ENCODE data around the gene VDAC1. TPM values are rescaled to one million over a fixed set of nuclear protein-coding genes. Genes with fewer than 3 reads are reported as not detected.

Gene VDAC1
- total and polyA plus RNA-seq, 2 of the 8 experiments (the other 6 are each of a cell fraction or from before 2014, with no cell fraction given), result 111 to 301 TPM

GRCh38 chr5:133962801-133963476, 41.8 kb downstream of the VDAC1 start:
- Histone ChIP-seq H3K27ac (ENCODE audit: low read depth, low read length) (no peak overlapping the region), H4K91ac (replicated peaks; ENCODE audit: insufficient read length, low read length) (no peak overlapping the region), H2BK15ac (ENCODE audit: low read length) (no peak overlapping the region), H2AFZ (ENCODE audit: low read length) (no peak overlapping the region), H2AK5ac (ENCODE audit: low read depth, low read length) (no peak overlapping the region), H3K4me2 (ENCODE audit: insufficient read depth in 1 of 2, low read depth in 2 of 2, low read length in 2 of 2) (no peak overlapping the region), H3K36me3 (ENCODE audit: control insufficient read depth in 2 of 4, insufficient read depth in 4 of 4, low read length in 3 of 4) (peaks cover 0 to 14% (median 2%) of the 10 kb centered on the region in 4 experiments; a peak in 7 of 8 replicates), H3K27me3 (replicated peaks in 1 of 4; ENCODE audit: control insufficient read depth in 3 of 4, extremely low read depth in 1 of 4, insufficient read depth in 3 of 4, low read length in 3 of 4) (no peaks in the 10 kb centered on the region), H3K56ac (replicated peaks; ENCODE audit: insufficient read length, low read depth, low read length) (no peak overlapping the region), H3K4ac (replicated peaks; ENCODE audit: insufficient read length, low read depth, low read length) (no peak overlapping the region), H3K79me1 (ENCODE audit: low read depth, low read length) (peaks cover 2% of the 10 kb centered on the region), H4K5ac (ENCODE audit: insufficient read length, low read depth, low read length) (no peak overlapping the region), H3K18ac (ENCODE audit: extremely low read depth, low read length) (no peak overlapping the region), H3K23me2 (ENCODE audit: low read depth, low read length) (peaks cover 4% of the 10 kb centered on the region; the same call in 1 of the 2 replicates), H3K14ac (ENCODE audit: insufficient read length) (no peak overlapping the region), H4K8ac (ENCODE audit: extremely low read depth, insufficient read depth, low read length) (no peak overlapping the region), H2BK12ac (ENCODE audit: low read depth, low read length) (no peak overlapping the region), H4K20me1 (replicated peaks in 1 of 2; ENCODE audit: control insufficient read depth in 1 of 2, insufficient read depth in 2 of 2, low read length in 2 of 2) (no peaks in the 10 kb centered on the region), H3K9ac (replicated peaks in 1 of 4; ENCODE audit: extremely low read depth in 1 of 4, low read depth in 3 of 4, low read length in 3 of 4) (no peak overlapping the region), H2BK5ac (ENCODE audit: low read depth, low read length) (no peak overlapping the region), H2BK20ac (ENCODE audit: low read length) (no peak overlapping the region), H3K4me1 (replicated peaks in 1 of 4; ENCODE audit: control insufficient read depth in 3 of 4, insufficient read depth in 4 of 4, low read length in 3 of 4) (peaks cover 0 to 3% (median under 1%) of the 10 kb centered on the region in 4 experiments; a peak in 1 of 7 replicates), H2BK120ac (replicated peaks; ENCODE audit: low read depth, low read length) (no peak overlapping the region), H3K4me3 (ENCODE audit: extremely low read depth in 1 of 4, insufficient read depth in 2 of 4, low read depth in 3 of 4, low read length in 4 of 4) (no peak overlapping the region), H3K9me3 (ENCODE audit: insufficient read depth in 2 of 2, low read depth in 1 of 2, low read length in 1 of 2) (no peaks in the 10 kb centered on the region), H3K79me2 (ENCODE audit: control insufficient read depth in 1 of 2, insufficient read depth in 2 of 2, low read length in 2 of 2) (peaks cover 0 to 52% of the 10 kb centered on the region in 2 experiments; a peak in 2 of 4 replicates), H3K23ac (ENCODE audit: insufficient read length) (no peak overlapping the region)
- FAIRE-seq (no peak), DNase-seq (ENCODE audit: low read depth in 1 of 2, low spot score in 2 of 2) (no peak)
- POLR2A ChIA-PET (ENCODE audit: partially characterized antibody), result interaction anchor here (0.7 to 1.3 kb wide), 4 partner anchors 8 to 17 kb away, joined by 3 to 6 read pairs (median 3); no protein-coding TSS in a partner anchor
- CTCF ChIA-PET (ENCODE audit: partially characterized antibody), result interaction anchor here (0.7 to 1.1 kb wide), 4 partner anchors 16 to 542 kb away, joined by 3 to 4 read pairs (median 3); no protein-coding TSS in a partner anchor
- 89 to 100% methylated on average over 1 to 2 of the region's 2 CpGs for WGBS, 2 experiments (ENCODE audit: extremely low coverage in 1 of 2, insufficient coverage in 1 of 2, insufficient read length in 1 of 2, insufficient replicate concordance in 2 of 2, low coverage in 1 of 2, low lambda C conversion rate in 2 of 2, missing lambda C conversion rate in 1 of 2)
- TF ChIP-seq TCF12 (IDR thresholded peaks at IDR 0.05; ENCODE audit: low read depth, low read length), result no peak
- no peak for TF ChIP-seq CHD1 (IDR thresholded peaks at IDR 0.05; ENCODE audit: low read depth, low read length)
- no peak for TF ChIP-seq CTCF (IDR thresholded peaks at IDR 0.05; ENCODE audit: control extremely low read depth in 1 of 3, insufficient read depth in 1 of 3, low read depth in 1 of 3, low read length in 3 of 3)

All from H1 (cell line).